A549 (cell line): ENCODE measurements around the gene RAPGEFL1. TPM values are rescaled to one million over a fixed set of nuclear protein-coding genes. Genes with fewer than 3 reads are reported as not detected.
A peak's percentile ranks its signal among the peaks of the same experiment; 100 is the strongest.

Experiments
- ATAC-seq, 2 experiments: fragments of 200-7000 bp in 1 of 2; fragments of >200 bp in 1 of 2; cut with Nextera tagmentation in 1 of 2; cut with Tn5 transposase in 1 of 2; 3 replicates each; pipeline versions ENCODE4 v1.8.0 to v1.9.1; 2018 to 2020; ENCODE audit warnings: mild to moderate bottlenecking in 1 of 2, moderate library complexity in 1 of 2
- CTCF ChIA-PET: fragments of 300-600 bp; sonication (Branson Sonifier 250); formaldehyde crosslinking; extraction: SDS; loops from one replicate; lab custom pipeline; 2021; ENCODE audit warnings: antibody characterized with exemption, inconsistent platforms; lab: Yijun Ruan, JAX
- POLR2A ChIA-PET: fragments of 350-600 bp; formaldehyde crosslinking; extraction: SDS; loops from one replicate; lab custom pipeline; 2021; ENCODE audit warnings: antibody characterized with exemption, inconsistent platforms; lab: Yijun Ruan, JAX
- DNase-seq, 2 experiments: peaks; one replicate each; pipeline versions ENCODE4 v3.0.0 to v3.0.0-alpha.2; 2011 to 2016; ENCODE audit warnings: low read depth in 1 of 2, low spot score in 1 of 2
- FAIRE-seq: peaks from 2 replicates; lab custom pipeline; 2011; peaks lifted over from hg19 to GRCh38; lab: Jason Lieb, UNC
- H3K27ac ChIP-seq, 2 experiments: fragments of >200 bp; sonication (Bioruptor Twin); formaldehyde crosslinking; 3 replicates each; pipeline ENCODE4 v1.5.1; 2016 to 2017
- H3K4me1 ChIP-seq: fragments of >200 bp; sonication (Bioruptor Twin); formaldehyde crosslinking; 3 replicates; pipeline ENCODE4 v1.6.1; 2016
- H3K4me2 ChIP-seq: fragments of >200 bp; sonication (Bioruptor Twin); formaldehyde crosslinking; 3 replicates; pipeline ENCODE4 v1.6.1; 2016
- H3K4me3 ChIP-seq: fragments of >200 bp; sonication (Bioruptor Twin); formaldehyde crosslinking; 3 replicates; pipeline ENCODE4 v1.5.1; 2016
- H3K9me3 ChIP-seq: fragments of >200 bp; sonication (Bioruptor Twin); formaldehyde crosslinking; 3 replicates; pipeline ENCODE4 v1.6.1; 2016
- CBX2 ChIP-seq: fragments of 200-600 bp; sonication (generic); IDR thresholded peaks from 2 replicates; pipeline ENCODE4 v1.6.1; 2016; ENCODE audit warnings: low read depth, mild to moderate bottlenecking, borderline replicate concordance
- CHD4 ChIP-seq: fragments of 200-600 bp; sonication (generic); IDR thresholded peaks from 2 replicates; pipeline ENCODE4 v1.6.1; 2016; ENCODE audit warnings: antibody characterized with exemption, mild to moderate bottlenecking, borderline replicate concordance
- CTCF ChIP-seq: fragments of >200 bp; sonication (Bioruptor Twin); formaldehyde crosslinking; IDR thresholded peaks from 3 replicates; pipeline ENCODE4 v1.5.1; 2016
- FOSL2 ChIP-seq, 2 experiments: fragments of 450-650 bp in 1 of 2; fragments of >200 bp in 1 of 2; sonication (Bioruptor Twin) in 1 of 2; formaldehyde crosslinking; IDR thresholded peaks; 2 replicates each; pipeline versions ENCODE4 v1.5.0 to v1.6.1; 2016 to 2020; ENCODE audit warnings: mild to moderate bottlenecking in 1 of 2, moderate library complexity in 1 of 2
- JUNB ChIP-seq: fragments of >200 bp; sonication (Bioruptor Twin); formaldehyde crosslinking; IDR thresholded peaks from 2 replicates; pipeline ENCODE4 v1.6.1; 2016
- MAZ ChIP-seq: fragments of 150-350 bp; IDR thresholded peaks from 2 replicates; pipeline ENCODE4 v1.6.1; 2014; ENCODE audit warnings: antibody characterized with exemption, low read depth, low read length, borderline replicate concordance
- NPAS2 ChIP-seq: fragments of 250-450 bp; sonication (Bioruptor Pico); IDR thresholded peaks from 2 replicates; pipeline ENCODE4 v1.8.0; 2022; ENCODE audit warnings: mild to moderate bottlenecking, moderate library complexity, borderline replicate concordance
- RAD21 ChIP-seq, 2 experiments: fragments of >200 bp in 1 of 2; sonication (Bioruptor Twin) in 1 of 2; formaldehyde crosslinking in 1 of 2; IDR thresholded peaks in 1 of 2; conservative IDR thresholded peaks in 1 of 2; 2 replicates in 1 of 2; 3 replicates in 1 of 2; pipeline ENCODE4 v1.6.1; 2012 to 2018; ENCODE audit warnings: inconsistent platforms in 1 of 2
- REST ChIP-seq: fragments of 200-600 bp; sonication (generic); IDR thresholded peaks from 2 replicates; pipeline ENCODE4 v1.6.1; 2016; ENCODE audit warnings: antibody characterized with exemption, mild to moderate bottlenecking, moderate library complexity
- ZNF302 ChIP-seq: fragments of 250-450 bp; sonication (Bioruptor Pico); IDR thresholded peaks from 2 replicates; pipeline ENCODE4 v1.9.0; 2021; ENCODE audit warnings: inconsistent platforms, mild to moderate bottlenecking, moderate library complexity
- WGBS: methylation state at CpG from one replicate; pipeline ENCODE4 v1.1.6; 2017; ENCODE audit errors: missing lambda C conversion rate; 5-methylcytosine and 5-hydroxymethylcytosine counted together
- polyA plus RNA-seq, 4 experiments: library from polyadenylated mRNA; depleted of rRNA in 3 of 4; stranded (reverse); fragments of >200 nt; fragmentation: RNase III in 1 of 4; extraction: RNeasy Plus Mini Kit Qiagen cat#74134 plus additional on column Dnase treatment in 1 of 4; gene quantifications; 2 replicates in 3 of 4; 3 replicates in 1 of 4; pipeline ENCODE4 v1.2.3, GENCODE V29; 2011 to 2017
- TF ChIP-seq, protein P1 (sequence below): fragments of 250-450 bp; sonication (Bioruptor Pico); IDR thresholded peaks from 2 replicates; pipeline ENCODE4 v1.5.0; 2021; ENCODE audit warnings: mild to moderate bottlenecking, moderate library complexity, borderline replicate concordance

The RAPGEFL1 gene
- polyA plus RNA-seq, 2 of the 4 experiments (the other 2 are of a cell fraction) = 4.1 to 4.8 TPM

- Histone ChIP-seq H3K9me3 (no peaks in the 10 kb centered on the region), H3K4me3 (no peak overlapping the region), H3K4me2 (no peak overlapping the region), H3K4me1 (peaks cover 23% of the 10 kb centered on the region), H3K27ac (no peak overlapping the region)
- TF ChIP-seq REST (no peak), RAD21 (conservative IDR thresholded peaks at IDR 0.05 in 1 of 2, IDR thresholded peaks at IDR 0.05 in 1 of 2) (no peak), ZNF302 (CRISPR knock-in tag) (no peak), NPAS2 (CRISPR knock-in tag) (no peak), CHD4 (no peak)
- FAIRE-seq (no peak), ATAC-seq (no peak), DNase-seq (no peak)
- POLR2A ChIA-PET = no interaction called here
- CTCF ChIA-PET = interaction anchor here (1.1 to 10.7 kb wide), 5 partner anchors 15 to 172 kb away, joined by 3 to 157 read pairs (median 10); partner anchors contain the start of gene CSF3
- 86% methylated on average over 3 of the region's 3 CpGs for WGBS
Observed at GRCh38 chr17:40187238-40187637, 10.0 kb downstream of the RAPGEFL1 start.

DNA sequence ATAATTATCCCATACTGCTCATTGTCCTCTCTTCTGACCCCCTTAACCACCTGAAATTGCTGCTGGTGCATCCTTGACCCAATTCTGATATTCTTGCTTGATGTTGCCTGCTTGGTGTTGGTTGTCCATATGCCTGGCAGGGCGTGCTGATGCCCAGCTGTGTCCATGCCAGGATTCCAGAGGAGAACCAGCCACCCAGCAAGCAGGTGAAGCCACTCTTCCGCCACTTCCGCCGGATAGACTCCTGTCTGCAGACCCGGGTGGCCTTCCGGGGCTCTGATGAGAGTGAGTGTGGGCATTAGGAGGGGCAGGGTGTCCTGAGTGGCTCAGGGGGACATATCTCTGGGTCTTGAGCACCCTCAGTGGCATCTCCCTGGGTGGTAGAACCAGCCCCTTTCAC, 11.4 kb downstream of the RAPGEFL1 start:
- no peak for FAIRE-seq
- Histone ChIP-seq H3K9me3 (no peaks in the 10 kb centered on the region), H3K4me1 (peaks cover 23% of the 10 kb centered on the region), H3K27ac (no peak overlapping the region), H3K4me2 (no peak overlapping the region), H3K4me3 (no peak overlapping the region)
- WGBS = 93% methylated on average over 6 of the region's 6 CpGs
- CTCF ChIA-PET = interaction anchor here (0.9 to 10.7 kb wide), 6 partner anchors 11 to 77 kb away, joined by 3 to 195 read pairs (median 69); partner anchors contain the start of genes RAPGEFL1 and WIPF2
- no peak for ATAC-seq
- no peak for DNase-seq
- POLR2A ChIA-PET = no interaction called here
- TF ChIP-seq CHD4 (no peak), JUNB (no peak), FOSL2 (IDR thresholded peaks at IDR 0.05) (no peak), FOSL2 (CRISPR knock-in tag; IDR thresholded peaks at IDR 0.05) (no peak), MAZ (no peak), CBX2 (no peak)

- Histone ChIP-seq H3K4me1 (peaks cover 22% of the 10 kb centered on the region), H3K9me3 (no peaks in the 10 kb centered on the region), H3K4me2 (peak overlapping the region; percentile 84), H3K4me3 (no peak overlapping the region; the same call in 2 of the 3 replicates), H3K27ac (no peak overlapping the region)
- CTCF ChIA-PET = interaction anchor here (0.5 to 10.7 kb wide), 32 partner anchors 13 to 988 kb away, joined by 3 to 195 read pairs (median 5); partner anchors contain the start of genes CASC3, CSF3, RAPGEFL1 and WIPF2
- peak; percentile 79 to 89 for ATAC-seq
- WGBS = 75% methylated on average over 15 of the region's 15 CpGs
- FAIRE-seq = no peak
- POLR2A ChIA-PET = interaction anchor here (0.6 to 1.8 kb wide), 7 partner anchors 11 to 210 kb away, joined by 3 to 12 read pairs (median 4); partner anchors contain the start of genes NR1D1, PSMD3 and WIPF2
- peak; percentile 70 to 87 for DNase-seq
- TF ChIP-seq, protein P1, sequence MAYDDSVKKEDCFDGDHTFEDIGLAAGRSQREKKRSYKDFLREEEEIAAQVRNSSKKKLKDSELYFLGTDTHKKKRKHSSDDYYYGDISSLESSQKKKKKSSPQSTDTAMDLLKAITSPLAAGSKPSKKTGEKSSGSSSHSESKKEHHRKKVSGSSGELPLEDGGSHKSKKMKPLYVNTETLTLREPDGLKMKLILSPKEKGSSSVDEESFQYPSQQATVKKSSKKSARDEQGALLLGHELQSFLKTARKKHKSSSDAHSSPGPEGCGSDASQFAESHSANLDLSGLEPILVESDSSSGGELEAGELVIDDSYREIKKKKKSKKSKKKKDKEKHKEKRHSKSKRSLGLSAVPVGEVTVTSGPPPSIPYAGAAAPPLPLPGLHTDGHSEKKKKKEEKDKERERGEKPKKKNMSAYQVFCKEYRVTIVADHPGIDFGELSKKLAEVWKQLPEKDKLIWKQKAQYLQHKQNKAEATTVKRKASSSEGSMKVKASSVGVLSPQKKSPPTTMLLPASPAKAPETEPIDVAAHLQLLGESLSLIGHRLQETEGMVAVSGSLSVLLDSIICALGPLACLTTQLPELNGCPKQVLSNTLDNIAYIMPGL (CRISPR knock-in tag) = no peak
- peak; percentile 16; the same call in 1 of the 3 replicates for TF ChIP-seq CTCF
Observed at GRCh38 chr17:40190197-40191021, 13.1 kb downstream of the RAPGEFL1 start.
